Activated CD4-positive, alpha-beta T cell treated with anti-CD3 and anti-CD28 coated beads, Interleukin-2, amount 50 U/mL, for 1 hour (primary cell): ENCODE data around the gene IL17D.
"Not testable (repeated sequence)": the region's sequence is repeated elsewhere in the genome, so short reads cannot be mapped to it uniquely, and the experiment has no call there.

Experiments used
- DNase-seq: peaks from one replicate; pipeline ENCODE4 v3.0.0-alpha.2; 2020

Gene IL17D

GRCh38 chr13:20721058-20721453 is 17.6 kb downstream of the IL17D start:
- DNase-seq = no peak

GRCh38 chr13:20721454-20722357 is 18.2 kb downstream of the IL17D start:
- no peak for DNase-seq

DNA sequence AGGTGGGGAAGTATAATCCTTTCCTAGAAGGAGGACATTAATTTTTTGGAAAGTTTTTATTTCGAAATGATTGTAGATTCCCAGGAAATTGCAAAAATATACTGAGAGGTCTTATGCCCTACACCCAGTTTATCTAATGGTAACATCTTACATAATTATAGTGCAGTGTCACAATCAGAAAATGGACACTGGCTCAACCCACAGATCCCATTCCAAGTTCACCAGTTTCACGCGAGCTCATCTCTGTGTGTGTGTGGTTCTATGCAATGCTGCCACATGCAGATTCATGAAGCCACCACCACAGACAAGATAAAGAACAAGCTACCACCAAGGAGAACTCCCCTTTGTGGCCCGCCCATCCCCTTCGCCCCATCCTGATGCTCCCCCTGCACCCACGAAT is 24.4 kb downstream of the IL17D start:
- DNase-seq = no peak

GRCh38 chr13:20728579-20729311 is 25.2 kb downstream of the IL17D start:
- DNase-seq = no peak

DNA sequence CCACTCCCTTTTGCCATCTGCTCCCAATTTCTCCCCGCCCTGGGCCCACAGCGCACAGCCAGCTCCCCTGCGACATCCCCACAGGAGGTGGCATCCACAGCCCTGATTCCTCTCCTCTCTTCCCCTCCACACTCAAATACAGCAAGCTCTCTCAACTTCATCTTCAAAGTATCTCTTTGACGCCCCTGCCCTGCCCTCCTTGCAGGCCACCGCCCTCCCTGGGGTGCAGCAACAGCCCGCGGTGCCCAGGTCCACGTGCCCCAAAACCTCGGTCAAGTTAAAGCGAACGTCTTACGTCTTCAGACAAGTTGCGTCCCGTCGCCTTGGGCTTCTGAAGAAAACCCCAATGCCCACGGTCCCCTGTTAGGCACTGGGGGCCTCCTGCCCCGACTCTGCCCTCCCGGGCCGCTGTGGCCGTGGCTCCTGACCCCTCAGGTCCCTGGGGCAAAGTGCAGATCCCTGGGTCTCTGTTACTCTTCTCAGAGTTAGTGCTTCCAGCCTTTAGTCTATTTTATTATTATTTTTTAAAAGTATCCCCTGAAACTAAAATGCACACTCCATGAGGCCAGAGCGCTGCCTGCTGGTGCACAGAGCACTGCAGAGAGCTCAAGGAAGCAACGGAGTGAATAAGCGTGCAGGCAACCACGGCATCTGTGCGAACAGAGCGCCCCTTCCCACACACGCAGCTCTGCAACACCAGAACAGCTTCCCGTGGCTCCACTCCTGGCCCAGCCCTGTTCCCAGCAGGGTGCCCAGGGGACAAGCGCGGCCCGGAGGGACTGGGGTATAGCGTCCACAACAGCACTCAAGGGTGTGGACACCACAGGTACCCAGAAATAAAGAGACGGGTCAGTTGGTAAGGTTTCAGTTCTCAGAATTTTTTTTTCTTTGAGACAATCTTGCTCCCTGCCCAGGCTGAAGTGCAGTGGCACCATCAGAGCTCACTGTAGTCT is 26.4 kb downstream of the IL17D start:
- no peak for DNase-seq

GRCh38 chr13:20738616-20739015 is 35.1 kb downstream of the IL17D start:
- no peak for DNase-seq

DNA sequence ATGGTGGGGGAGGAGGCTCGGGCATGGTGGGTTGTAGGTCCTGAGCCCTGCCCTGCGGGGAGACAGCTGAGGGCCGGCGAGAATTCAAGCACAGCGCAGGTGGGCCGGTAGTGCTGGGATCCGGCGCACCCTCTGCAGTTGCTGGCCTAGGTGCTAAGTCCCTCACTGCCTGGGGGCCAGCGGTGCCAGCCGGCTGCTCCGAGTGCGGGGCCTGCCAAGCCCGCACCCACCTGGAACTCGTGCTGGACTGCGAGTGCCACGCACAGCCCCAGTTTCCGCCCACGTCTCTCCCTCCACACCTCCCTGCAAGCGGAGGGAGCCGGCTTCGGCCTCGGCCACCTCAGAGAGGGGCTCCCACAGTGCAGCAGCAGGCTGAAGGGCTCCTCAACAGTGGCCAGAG is 36.5 kb downstream of the IL17D start:
- DNase-seq = no peak

DNA sequence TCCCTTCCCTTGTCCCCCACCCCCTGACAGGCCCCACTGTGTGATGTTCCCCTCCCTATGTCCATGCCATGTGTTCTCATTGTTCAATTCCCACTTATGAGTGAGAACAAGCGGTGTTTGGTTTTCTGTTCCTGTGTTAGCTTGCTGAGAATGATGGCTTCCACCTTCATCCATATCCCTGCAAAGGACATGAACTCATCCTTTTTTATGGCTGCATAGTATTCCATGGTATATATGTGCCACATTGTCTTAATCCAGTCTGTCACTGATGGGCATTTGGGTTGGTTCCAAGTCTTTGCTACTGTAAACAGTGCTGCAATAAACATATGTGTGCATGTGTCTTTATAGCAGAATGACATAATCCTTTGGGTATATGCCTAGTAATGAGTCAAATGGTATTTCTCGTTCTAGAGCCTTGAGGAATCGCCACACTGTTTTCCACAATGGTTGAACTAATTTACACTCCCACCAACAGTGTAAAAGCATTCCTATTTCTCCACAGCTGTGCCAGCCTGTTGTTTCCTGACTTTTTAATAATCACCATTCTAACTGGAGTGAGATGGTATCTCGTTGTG is 40.4 kb downstream of the IL17D start:
- not testable (repeated sequence) for DNase-seq

DNA sequence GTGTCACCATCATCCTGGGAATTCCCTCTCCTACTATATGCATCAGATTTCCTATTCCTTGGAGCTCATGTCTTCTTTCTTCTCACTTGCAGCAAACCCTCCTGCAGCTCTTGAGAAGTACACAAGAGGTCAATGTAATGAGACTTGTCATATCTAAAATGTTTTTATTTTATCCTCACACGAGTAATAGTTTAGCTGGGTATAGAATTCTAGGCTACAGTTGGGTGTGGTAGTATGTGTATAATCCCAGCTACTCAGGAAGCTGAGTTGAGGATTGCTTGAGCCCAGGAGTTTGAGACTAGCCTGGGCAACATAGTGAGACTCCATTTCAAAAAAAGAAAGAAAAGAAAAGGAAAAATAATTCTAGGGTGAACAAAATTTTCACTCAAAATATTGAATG is 45.9 kb downstream of the IL17D start:
- no peak for DNase-seq

GRCh38 chr13:20754009-20754408 is 50.5 kb downstream of the IL17D start:
- DNase-seq = no peak

DNA sequence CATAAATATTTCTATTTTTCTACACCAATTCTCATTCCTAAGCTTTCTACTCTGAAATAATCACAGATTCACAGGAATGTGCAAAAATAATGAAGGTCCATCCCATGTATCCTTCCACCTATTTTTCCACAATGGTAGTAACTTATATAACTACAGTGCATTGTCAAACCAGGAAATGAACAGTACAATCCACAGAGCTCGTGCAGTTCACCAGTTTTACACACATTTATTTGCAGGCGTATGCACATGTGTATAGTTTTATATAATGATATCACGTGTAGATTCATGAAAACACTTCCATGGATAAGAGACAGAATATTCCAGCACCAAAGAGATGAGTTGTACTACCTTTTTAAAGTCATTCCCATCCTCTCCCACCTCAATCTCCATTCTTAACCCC is 57.4 kb downstream of the IL17D start:
- DNase-seq = no peak

- DNase-seq = no peak
These were observed 63.9 kb downstream of the IL17D start for GRCh38 chr13:20767309-20767943.

DNA sequence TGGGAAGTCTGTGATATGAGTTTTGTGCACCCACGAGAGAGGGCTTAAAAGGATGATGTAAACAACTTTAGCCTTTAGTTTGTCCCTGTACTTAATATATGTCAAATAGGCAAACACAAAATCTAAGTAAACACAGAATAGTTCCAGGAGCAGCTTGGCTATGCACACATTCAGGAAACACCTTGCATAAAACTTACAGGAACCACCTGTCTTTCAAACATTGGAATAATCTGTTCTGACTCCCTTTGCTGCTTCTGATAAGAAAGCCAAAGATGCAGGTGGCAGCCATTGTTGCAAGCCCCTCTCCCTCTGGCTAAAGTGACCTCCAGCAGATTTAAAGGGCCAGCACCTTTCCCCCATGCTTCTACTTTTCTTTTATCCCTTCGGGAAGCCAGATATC is 65.6 kb downstream of the IL17D start:
- DNase-seq = no peak

GRCh38 chr13:20769834-20770233 is 66.3 kb downstream of the IL17D start:
- no peak for DNase-seq
